Tibial nerve (tissue), 4 donors: ENCODE results near the gene KRTAP2-3. TPM values are rescaled to one million over a fixed set of nuclear protein-coding genes. Genes with fewer than 3 reads are reported as not detected.
"Not testable (repeated sequence)": the region's sequence is repeated elsewhere in the genome, so short reads cannot be mapped to it uniquely, and the experiment has no call there.

Experiments used
- DNase-seq, 2 donors: peaks; one replicate each; pipeline ENCODE4 v3.0.0-alpha.2; 2019; ENCODE audit warnings: low spot score in 2 of 2
- H3K27ac ChIP-seq, 4 donors: fragments of 200-600 bp; sonication (generic) in 3 of 4; one replicate each; pipeline ENCODE4 v1.5.1; 2017 to 2019; ENCODE audit warnings: mild to moderate bottlenecking in 1 of 4
- H3K27me3 ChIP-seq, 2 donors: fragments of 200-600 bp; sonication (generic) in 1 of 2; one replicate each; pipeline versions ENCODE4 v1.5.1 to v1.6.0; 2017 to 2019
- H3K36me3 ChIP-seq, 3 donors: fragments of 200-600 bp; sonication (generic); one replicate each; pipeline ENCODE4 v1.5.1; 2018 to 2019
- H3K4me1 ChIP-seq, 4 donors: fragments of 200-600 bp; sonication (generic) in 3 of 4; one replicate each; pipeline ENCODE4 v1.5.1; 2017 to 2019
- H3K4me3 ChIP-seq, 4 donors: fragments of 200-600 bp; sonication (generic) in 3 of 4; one replicate each; pipeline ENCODE4 v1.5.1; 2017 to 2019; ENCODE audit warnings: mild to moderate bottlenecking in 1 of 4, moderate library complexity in 1 of 4
- H3K9me3 ChIP-seq, 4 donors: fragments of 200-600 bp; sonication (generic) in 3 of 4; one replicate each; pipeline ENCODE4 v1.5.1; 2017 to 2019
- CTCF ChIP-seq, 5 experiments: fragments of 200-600 bp in 3 of 5; fragments of 450-650 bp in 2 of 5; sonication (generic) in 3 of 5; IDR thresholded peaks; one replicate each; pipeline ENCODE4 v1.5.1; 2016 to 2019; ENCODE audit warnings: antibody characterized with exemption in 5 of 5, mild to moderate bottlenecking in 3 of 5, moderate library complexity in 2 of 5
- EP300 ChIP-seq, 2 donors: sonication (generic); formaldehyde crosslinking; IDR thresholded peaks; one replicate each; pipeline ENCODE4 v1.6.1; 2017; ENCODE audit warnings: antibody characterized with exemption in 2 of 2, mild to moderate bottlenecking in 1 of 2
- POLR2A ChIP-seq, 2 donors: fragments of 450-650 bp; IDR thresholded peaks; one replicate each; pipeline ENCODE4 v1.6.1; 2017; ENCODE audit warnings: antibody characterized with exemption in 2 of 2, mild to moderate bottlenecking in 2 of 2, moderate library complexity in 2 of 2
- WGBS, 2 donors: methylation state at CpG; one replicate each; pipeline ENCODE4 v1.1.5; 2018; 5-methylcytosine and 5-hydroxymethylcytosine counted together
- total RNA-seq, 4 donors: library from RNA; depleted of rRNA; stranded (reverse); fragments of >200 nt; gene quantifications; one replicate each; pipeline ENCODE4 v1.1.0, GENCODE V29; 2016

KRTAP2-3 gene
- total RNA-seq, 4 donors from 2014 or later = not detected

- Histone ChIP-seq H3K27ac (no peak overlapping the region), H3K27me3 (no peaks in the 10 kb centered on the region), H3K4me3 (no peak overlapping the region), H3K36me3 (no peaks in the 10 kb centered on the region), H3K9me3 (no peaks in the 10 kb centered on the region), H3K4me1 (no peaks in the 10 kb centered on the region)
- WGBS, 2 donors = 68 to 72% methylated on average over 2 of the region's 2 CpGs
- TF ChIP-seq POLR2A (IDR thresholded peaks at IDR 0.05) (no peak), CTCF (IDR thresholded peaks at IDR 0.05) (no peak), EP300 (IDR thresholded peaks at IDR 0.05) (no peak)
- no peak for DNase-seq
These were observed 22.0 kb downstream of the KRTAP2-3 start for GRCh38 chr17:41037853-41038350.

DNA sequence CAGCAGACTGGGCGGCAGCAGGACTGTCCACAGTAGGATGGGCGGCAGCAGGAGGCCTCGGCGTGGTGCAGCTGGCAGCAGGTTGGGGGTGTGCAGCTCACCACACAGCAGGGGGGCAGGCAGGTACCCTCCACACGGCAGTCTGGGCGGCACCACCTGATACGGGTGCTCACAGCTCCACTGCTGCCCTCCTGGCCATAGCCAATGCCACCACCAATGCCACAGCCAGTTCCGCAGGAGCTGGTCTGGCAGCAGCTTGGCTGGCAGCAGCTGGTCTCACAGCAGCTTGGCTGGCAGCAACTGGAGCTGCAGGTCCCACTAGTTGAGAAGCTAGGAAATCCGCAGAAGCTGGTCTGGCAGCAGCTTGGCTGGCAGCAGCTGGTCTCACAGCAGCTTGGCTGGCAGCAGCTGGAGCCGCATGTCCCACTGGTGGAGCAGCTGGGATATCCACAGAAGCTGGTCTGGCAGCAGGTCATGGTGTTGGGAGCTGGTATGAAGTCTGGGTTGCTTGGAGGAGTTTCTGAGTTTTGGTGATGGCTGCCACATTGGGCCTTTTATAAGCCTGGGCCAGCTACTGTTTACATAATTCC lies 25.5 kb downstream of the KRTAP2-3 start, which contains the start of gene KRTAP1-3:
Gene KRTAP1-3 (minus strand): TSS at position 529 of the 590 bp plus-strand sequence. CDS start 53 bp downstream, at position 476.
- H3K9me3 ChIP-seq, H3K36me3 ChIP-seq, H3K4me1 ChIP-seq, DNase-seq, H3K27ac ChIP-seq, H3K4me3 ChIP-seq, H3K27me3 ChIP-seq: not testable (repeated sequence)
- WGBS, 2 donors = 91 to 93% methylated on average over 6 to 9 of the region's 10 CpGs

- Histone ChIP-seq H3K9me3 (no peaks in the 10 kb centered on the region), H3K36me3 (no peaks in the 10 kb centered on the region), H3K4me3 (no peak within 1 kb of the TSS), H3K27me3 (no peaks in the 10 kb centered on the region), H3K4me1 (no peaks in the 10 kb centered on the region), H3K27ac (no peak within 1 kb of the TSS)
- WGBS, 2 donors = 80 to 82% methylated on average over 7 to 12 of the region's 12 CpGs
- TF ChIP-seq CTCF (IDR thresholded peaks at IDR 0.05) = no peak
- no peak for TF ChIP-seq POLR2A (IDR thresholded peaks at IDR 0.05)
- no peak for TF ChIP-seq EP300 (IDR thresholded peaks at IDR 0.05)
- no peak for DNase-seq
These were observed 30.2 kb downstream of the KRTAP2-3 start, which contains the start of gene KRTAP1-4 for GRCh38 chr17:41029633-41030245. Gene KRTAP1-4 (minus strand): TSS chr17:41030195. CDS start chr17:41030078, 117 bp downstream.

DNA sequence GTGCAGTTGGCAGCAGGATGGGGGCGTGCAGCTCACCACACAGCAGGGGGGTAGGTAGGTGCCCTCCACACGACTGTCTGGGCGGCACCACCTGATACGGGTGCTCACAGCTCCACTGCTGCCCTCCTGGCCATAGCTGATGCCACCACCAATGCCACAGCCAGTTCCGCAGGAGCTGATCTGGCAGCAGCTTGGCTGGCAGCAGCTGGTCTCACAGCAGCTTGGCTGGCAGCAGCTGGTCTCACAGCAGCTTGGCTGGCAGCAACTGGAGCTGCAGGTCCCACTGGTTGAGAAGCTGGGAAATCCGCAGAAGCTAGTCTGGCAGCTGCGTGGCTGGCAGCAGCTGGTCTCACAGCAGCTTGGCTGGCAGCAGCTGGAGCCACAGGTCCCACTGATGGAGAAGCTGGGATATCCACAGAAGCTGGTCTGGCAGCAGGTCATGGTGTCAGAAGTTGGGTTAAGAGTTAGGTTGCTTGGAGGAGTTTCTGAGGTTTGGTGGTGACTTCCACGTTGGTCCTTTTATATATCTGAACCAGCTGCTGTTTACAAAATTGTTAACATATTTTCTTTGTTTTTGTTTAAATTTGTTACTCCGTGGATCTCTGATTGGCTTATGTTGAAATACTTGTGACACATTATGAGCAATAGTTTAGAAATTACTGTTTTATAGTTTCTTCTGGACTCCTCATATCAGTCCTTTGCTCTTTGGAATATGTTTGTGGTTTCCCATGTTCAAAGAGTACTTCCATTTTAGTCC lies 33.0 kb downstream of the KRTAP2-3 start, which contains the start of gene KRTAP1-5:
Gene KRTAP1-5 (minus strand): TSS at position 494 of the 757 bp plus-strand sequence. CDS start 53 bp downstream, at position 441.
- DNase-seq = no peak
- Histone ChIP-seq H3K4me1 (no peaks in the 10 kb centered on the region), H3K27me3 (no peaks in the 10 kb centered on the region), H3K9me3 (no peaks in the 10 kb centered on the region), H3K4me3 (no peak within 1 kb of the TSS), H3K36me3 (no peaks in the 10 kb centered on the region), H3K27ac (no peak within 1 kb of the TSS)
- TF ChIP-seq EP300 (IDR thresholded peaks at IDR 0.05) (no peak), CTCF (IDR thresholded peaks at IDR 0.05) (no peak), POLR2A (IDR thresholded peaks at IDR 0.05) (no peak)
- WGBS, 2 donors = 80 to 87% methylated on average over 6 to 9 of the region's 9 CpGs

DNA sequence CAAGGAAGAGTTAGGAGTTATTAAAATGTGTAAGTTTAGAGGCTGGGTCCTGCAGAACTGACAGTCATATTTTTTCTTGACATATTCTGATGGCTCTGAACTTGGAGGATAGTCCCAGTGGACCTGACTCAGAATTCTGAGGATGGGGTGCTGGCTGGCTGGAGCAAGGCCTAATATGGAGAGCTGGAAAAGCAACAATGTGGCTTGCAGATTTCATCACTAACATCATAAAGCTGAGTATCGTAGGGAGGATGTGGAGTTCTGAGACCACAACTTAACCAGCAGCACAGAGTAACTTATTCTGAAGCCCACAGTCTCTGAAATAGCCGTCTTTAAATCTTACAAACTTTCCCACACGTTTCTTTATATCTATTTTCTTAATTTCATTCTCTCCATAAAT lies 35.2 kb downstream of the KRTAP2-3 start:
- TF ChIP-seq EP300 (IDR thresholded peaks at IDR 0.05) (no peak), POLR2A (IDR thresholded peaks at IDR 0.05) (no peak), CTCF (IDR thresholded peaks at IDR 0.05) (no peak)
- H3K4me1 ChIP-seq = no peaks in the 10 kb centered on the region
- no peaks in the 10 kb centered on the region for H3K9me3 ChIP-seq
- H3K27ac ChIP-seq = no peak overlapping the region
- H3K4me3 ChIP-seq = no peak overlapping the region
- no peaks in the 10 kb centered on the region for H3K27me3 ChIP-seq
- H3K36me3 ChIP-seq = no peaks in the 10 kb centered on the region
- DNase-seq = no peak
- WGBS, 2 donors = 82 to 85% methylated on average over 3 of the region's 3 CpGs
